ENCODE measurements around the gene WNT7B. TPM values are rescaled to one million over a fixed set of nuclear protein-coding genes. Genes with fewer than 3 reads are reported as not detected.

The WNT7B gene
- total and polyA plus RNA-seq, 2 of the 8 experiments (the other 6 are each of a cell fraction or from before 2014, with no cell fraction given) = 0.14 to 0.24 TPM

GRCh38 chr22:45993143-45993692, 16.3 kb upstream of the WNT7B start:
- POLR2A ChIA-PET (ENCODE audit: partially characterized antibody) = no interaction called here
- DNase-seq (ENCODE audit: low read depth in 1 of 2, low spot score in 2 of 2) = no peak
- H3K4me3 ChIP-seq (ENCODE audit: extremely low read depth in 1 of 4, insufficient read depth in 2 of 4, low read depth in 3 of 4, low read length in 4 of 4) = no peak overlapping the region
- no peak overlapping the region for H3K14ac ChIP-seq (ENCODE audit: insufficient read length)
- FAIRE-seq = no peak
- H2BK12ac ChIP-seq (ENCODE audit: low read depth, low read length) = no peak overlapping the region
- no peak overlapping the region for H2BK15ac ChIP-seq (ENCODE audit: low read length)
- no peak overlapping the region for H3K27ac ChIP-seq (ENCODE audit: low read depth, low read length)
- CTCF ChIA-PET (ENCODE audit: partially characterized antibody) = interaction anchor here (3.6 kb wide), 1 partner anchor 13 kb away, joined by 24 read pairs; no protein-coding TSS in a partner anchor
- peaks cover 11% of the 10 kb centered on the region; the same call in 1 of the 2 replicates for H3K23me2 ChIP-seq (ENCODE audit: low read depth, low read length)
- H3K4ac ChIP-seq (replicated peaks; ENCODE audit: insufficient read length, low read depth, low read length) = no peak overlapping the region
- H4K20me1 ChIP-seq (replicated peaks in 1 of 2; ENCODE audit: control insufficient read depth in 1 of 2, insufficient read depth in 2 of 2, low read length in 2 of 2) = peaks cover 0 to 10% of the 10 kb centered on the region in 2 experiments
- H2BK5ac ChIP-seq (ENCODE audit: low read depth, low read length) = no peak overlapping the region
- no peak overlapping the region for H2AFZ ChIP-seq (ENCODE audit: low read length)
- H3K79me1 ChIP-seq (ENCODE audit: low read depth, low read length) = no peaks in the 10 kb centered on the region
- no peak overlapping the region for H3K4me2 ChIP-seq (ENCODE audit: insufficient read depth in 1 of 2, low read depth in 2 of 2, low read length in 2 of 2)
- H3K18ac ChIP-seq (ENCODE audit: extremely low read depth, low read length) = no peak overlapping the region
- no peaks in the 10 kb centered on the region for H3K36me3 ChIP-seq (ENCODE audit: control insufficient read depth in 2 of 4, insufficient read depth in 4 of 4, low read length in 3 of 4)
- no peaks in the 10 kb centered on the region for H3K9me3 ChIP-seq (ENCODE audit: insufficient read depth in 2 of 2, low read depth in 1 of 2, low read length in 1 of 2)
- H2BK20ac ChIP-seq (ENCODE audit: low read length) = no peak overlapping the region
- H3K23ac ChIP-seq (ENCODE audit: insufficient read length) = no peak overlapping the region
- H3K79me2 ChIP-seq (ENCODE audit: control insufficient read depth in 1 of 2, insufficient read depth in 2 of 2, low read length in 2 of 2) = no peaks in the 10 kb centered on the region
- no peaks in the 10 kb centered on the region; a peak in 2 of 7 replicates for H3K27me3 ChIP-seq (replicated peaks in 1 of 4; ENCODE audit: control insufficient read depth in 3 of 4, extremely low read depth in 1 of 4, insufficient read depth in 3 of 4, low read length in 3 of 4)
- peaks cover 0 to 3% (median 0%) of the 10 kb centered on the region in 4 experiments; a peak in 2 of 7 replicates for H3K4me1 ChIP-seq (replicated peaks in 1 of 4; ENCODE audit: control insufficient read depth in 3 of 4, insufficient read depth in 4 of 4, low read length in 3 of 4)
- 0 out of 2 replicates have a peak overlapping the region, but pooled peaks have one; percentile 71 for H2AK5ac ChIP-seq (ENCODE audit: low read depth, low read length)
- H3K9ac ChIP-seq (replicated peaks in 1 of 4; ENCODE audit: extremely low read depth in 1 of 4, low read depth in 3 of 4, low read length in 3 of 4) = no peak overlapping the region
- WGBS, 2 experiments (ENCODE audit: extremely low coverage in 1 of 2, insufficient coverage in 1 of 2, insufficient read length in 1 of 2, insufficient replicate concordance in 2 of 2, low coverage in 1 of 2, low lambda C conversion rate in 2 of 2, missing lambda C conversion rate in 1 of 2) = 91% methylated on average over 5 of the region's 5 CpGs; no CpG with 5 or more reads in 1 of the 2 experiments
- no peak overlapping the region for H4K91ac ChIP-seq (replicated peaks; ENCODE audit: insufficient read length, low read length)
- no peak overlapping the region; the same call in 1 of the 2 replicates for H4K8ac ChIP-seq (ENCODE audit: extremely low read depth, insufficient read depth, low read length)
- no peak overlapping the region for H2BK120ac ChIP-seq (replicated peaks; ENCODE audit: low read depth, low read length)
- no peak overlapping the region for H4K5ac ChIP-seq (ENCODE audit: insufficient read length, low read depth, low read length)
- peak overlapping the region; percentile 92 for H3K56ac ChIP-seq (replicated peaks; ENCODE audit: insufficient read length, low read depth, low read length)
- TF ChIP-seq HDAC2 (IDR thresholded peaks at IDR 0.05; ENCODE audit: borderline replicate concordance in 1 of 2, low read depth in 2 of 2, low read length in 2 of 2) (no peak), CBX8 (IDR thresholded peaks at IDR 0.05; ENCODE audit: borderline replicate concordance, low read depth, low read length) (no peak), SP1 (IDR thresholded peaks at IDR 0.05; ENCODE audit: low read depth, low read length) (no peak), CEBPB (IDR thresholded peaks at IDR 0.05; ENCODE audit: low read depth, low read length) (no peak), EZH2 (IDR thresholded peaks at IDR 0.05; ENCODE audit: low read depth, low read length, severe bottlenecking) (no peak), NRF1 (IDR thresholded peaks at IDR 0.05; ENCODE audit: low read depth, low read length) (no peak), CREB1 (IDR thresholded peaks at IDR 0.05) (no peak)
